ENCODE data around the gene TRUB2. TPM values are rescaled to one million over a fixed set of nuclear protein-coding genes. Genes with fewer than 3 reads are reported as not detected.

Gene TRUB2
- total and polyA plus RNA-seq, 2 of the 13 experiments (the other 11 are each of a cell fraction or from before 2014, with no cell fraction given), result 22.3 to 41.2 TPM

- no peak overlapping the region for H3K4me3 ChIP-seq (replicated peaks in 1 of 3; ENCODE audit: insufficient read depth in 1 of 3, low read depth in 2 of 3, low read length in 3 of 3)
- no peak overlapping the region for H3K4me2 ChIP-seq (ENCODE audit: low read depth, low read length)
- BruUV-seq (replicated peaks), result no TSS peak
- no peaks in the 10 kb centered on the region for H3K27me3 ChIP-seq (ENCODE audit: control insufficient read depth in 1 of 2, insufficient read depth in 2 of 2, low read length in 2 of 2)
- POLR2A ChIA-PET, result no interaction called here
- no peak for DNase-seq (ENCODE audit: low spot score)
- no peaks in the 10 kb centered on the region for H4K20me1 ChIP-seq (ENCODE audit: insufficient read depth, low read length)
- in situ Hi-C loops (cut with HindIII; ENCODE audit: extremely low pct_ligation_motif_present, low pct_unique_long_range_greater_than_20kb), result loop anchor here (5.0 kb wide), 1 partner anchor 46 kb away; no protein-coding TSS in a partner anchor
- no peak overlapping the region for H2AFZ ChIP-seq (ENCODE audit: low read length)
- H3K4me1 ChIP-seq (ENCODE audit: insufficient read depth, low read length), result peaks cover 19% of the 10 kb centered on the region
- no peaks in the 10 kb centered on the region for H3K79me2 ChIP-seq (ENCODE audit: insufficient read depth, low read length)
- intact Hi-C loops (cut with micrococcal nuclease; ENCODE audit: unreplicated experiment), result no loop called here
- CTCF ChIA-PET (ENCODE audit: low intra/inter-chr PET ratio, low total read pairs), result no interaction called here
- H3K27ac ChIP-seq (ENCODE audit: extremely low read length, insufficient read depth, low read length), result no peak overlapping the region
- H3K9me3 ChIP-seq (ENCODE audit: low read length), result no peaks in the 10 kb centered on the region
- H3K36me3 ChIP-seq (replicated peaks in 1 of 2; ENCODE audit: control insufficient read depth in 1 of 2, insufficient read depth in 2 of 2, low read length in 2 of 2), result peaks cover 15 to 35% of the 10 kb centered on the region in 2 experiments; a peak in 4 of 5 replicates
- 100% methylated on average over 2 of the region's 8 CpGs for WGBS (ENCODE audit: low lambda C conversion rate)
- no peak for ATAC-seq
- FAIRE-seq, result no peak
- H3K9ac ChIP-seq (ENCODE audit: insufficient read depth, low read depth, low read length), result no peak overlapping the region
- TF ChIP-seq ELF1 (CRISPR knock-in tag; IDR thresholded peaks at IDR 0.05) (no peak), AGO2 (optimal IDR thresholded peaks at IDR 0.05; ENCODE audit: low read depth, low read length) (no peak), ELK4 (CRISPR knock-in tag; IDR thresholded peaks at IDR 0.05; ENCODE audit: borderline replicate concordance) (no peak), GABPB1 (CRISPR knock-in tag; IDR thresholded peaks at IDR 0.05) (no peak), ZNF407 (CRISPR knock-in tag; IDR thresholded peaks at IDR 0.05; ENCODE audit: not compliant biosample characterization) (no peak), CEBPB (IDR thresholded peaks at IDR 0.05; ENCODE audit: borderline replicate concordance, low read depth, low read length) (no peak), ZNF513 (CRISPR knock-in tag; conservative IDR thresholded peaks at IDR 0.05) (no peak), MTA3 (CRISPR knock-in tag; IDR thresholded peaks at IDR 0.05) (no peak), NFIB (CRISPR knock-in tag; IDR thresholded peaks at IDR 0.05; ENCODE audit: borderline replicate concordance) (no peak), ZFAT (CRISPR knock-in tag; conservative IDR thresholded peaks at IDR 0.05) (no peak), RCOR2 (CRISPR knock-in tag; IDR thresholded peaks at IDR 0.05) (no peak), ZFP41 (CRISPR knock-in tag; IDR thresholded peaks at IDR 0.05; ENCODE audit: borderline replicate concordance) (no peak), KDM5B (CRISPR knock-in tag; IDR thresholded peaks at IDR 0.05; ENCODE audit: borderline replicate concordance) (no peak), SP2 (CRISPR knock-in tag; IDR thresholded peaks at IDR 0.05) (no peak)
These were observed 20.9 kb upstream of the TRUB2 start for GRCh38 chr9:128342971-128343680.
